SIG-M5 treated with dmso at 0.1 percent for 504 hours (cell line): ENCODE measurements around the gene SLC35D2.

ENCODE experiments used
- DNase-seq: peaks from one replicate; lab custom pipeline; 2025; ENCODE audit not compliant: unreplicated experiment; lab: John Stamatoyannopoulos, UW

Gene SLC35D2

GRCh38 chr9:96383165-96383942, at the start of gene SLC35D2:
Gene SLC35D2 (minus strand): TSS chr9:96383711. CDS start chr9:96383634, 77 bp downstream.
- DNase-seq, result no peak

DNA sequence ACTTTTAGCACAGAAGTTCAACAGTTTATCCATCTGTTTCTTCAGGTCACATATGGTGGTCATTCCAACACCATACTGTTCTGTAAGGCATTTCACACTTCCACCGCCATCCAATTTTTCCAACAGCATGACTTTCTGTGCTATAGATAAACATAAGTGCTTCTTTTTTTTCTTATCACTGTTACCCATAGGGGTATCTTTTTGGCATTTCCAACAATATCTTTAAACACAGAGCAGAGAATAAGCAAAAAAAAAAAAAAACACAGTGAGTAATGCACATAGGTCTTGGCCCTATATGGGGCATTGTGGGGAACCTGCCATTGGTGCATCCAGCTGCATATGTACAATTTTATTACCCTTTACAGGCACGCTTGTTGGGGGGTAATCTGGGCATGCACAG, 46.9 kb upstream of the SLC35D2 start:
- DNase-seq, result no peak

GRCh38 chr9:96429732-96430131, 46.2 kb upstream of the SLC35D2 start:
- DNase-seq, result no peak

GRCh38 chr9:96425500-96426169, 42.1 kb upstream of the SLC35D2 start:
- DNase-seq, result no peak

DNA sequence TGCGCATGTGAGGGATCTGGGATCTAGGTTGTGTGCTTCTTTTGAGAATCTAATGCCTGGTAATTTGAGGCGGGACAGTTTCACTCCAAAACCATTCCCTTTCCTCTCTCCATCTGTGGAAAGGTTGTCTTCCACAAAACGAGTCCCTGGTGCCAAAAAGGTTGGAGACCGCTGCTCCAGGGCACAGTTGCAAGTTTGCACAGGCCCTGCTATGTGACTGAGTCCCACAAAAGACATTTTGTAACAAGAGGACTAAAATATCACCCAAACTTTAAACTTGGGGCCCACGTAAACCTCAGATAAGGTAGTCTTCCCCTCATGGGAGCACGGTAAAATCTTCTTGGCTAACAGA, 40.5 kb upstream of the SLC35D2 start:
- DNase-seq, result no peak

DNA sequence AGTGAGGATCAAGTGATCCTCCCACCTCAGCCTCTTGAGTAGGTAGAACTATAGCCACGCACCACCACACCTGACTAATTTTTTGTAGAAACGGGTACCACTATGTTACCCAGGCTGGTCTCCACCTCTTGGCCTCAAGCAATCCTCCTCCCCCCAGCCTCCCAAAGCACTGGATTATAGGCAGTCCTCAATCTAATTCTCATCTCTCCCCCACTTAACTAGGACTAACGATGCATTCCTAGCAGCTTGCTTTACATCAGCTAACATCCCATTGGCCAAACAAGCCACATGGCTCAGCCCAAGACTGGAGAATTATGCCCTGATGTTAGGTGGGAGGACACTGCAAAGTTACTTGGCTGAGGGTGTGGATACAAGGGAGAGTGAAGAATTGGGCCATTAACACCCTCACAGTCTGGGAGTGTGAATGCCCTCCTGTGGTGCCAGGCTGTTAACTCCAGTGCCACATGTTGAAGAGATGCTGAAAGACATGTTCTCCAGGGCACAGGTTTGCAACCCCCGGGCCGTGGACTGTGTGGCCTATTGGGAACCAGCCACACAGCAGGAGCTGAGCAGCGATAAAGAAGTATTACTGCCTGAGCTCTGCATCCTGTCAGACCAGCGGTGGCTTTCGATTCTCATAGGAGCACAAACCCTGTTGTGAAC, 39.9 kb upstream of the SLC35D2 start:
- DNase-seq, result no peak

DNA sequence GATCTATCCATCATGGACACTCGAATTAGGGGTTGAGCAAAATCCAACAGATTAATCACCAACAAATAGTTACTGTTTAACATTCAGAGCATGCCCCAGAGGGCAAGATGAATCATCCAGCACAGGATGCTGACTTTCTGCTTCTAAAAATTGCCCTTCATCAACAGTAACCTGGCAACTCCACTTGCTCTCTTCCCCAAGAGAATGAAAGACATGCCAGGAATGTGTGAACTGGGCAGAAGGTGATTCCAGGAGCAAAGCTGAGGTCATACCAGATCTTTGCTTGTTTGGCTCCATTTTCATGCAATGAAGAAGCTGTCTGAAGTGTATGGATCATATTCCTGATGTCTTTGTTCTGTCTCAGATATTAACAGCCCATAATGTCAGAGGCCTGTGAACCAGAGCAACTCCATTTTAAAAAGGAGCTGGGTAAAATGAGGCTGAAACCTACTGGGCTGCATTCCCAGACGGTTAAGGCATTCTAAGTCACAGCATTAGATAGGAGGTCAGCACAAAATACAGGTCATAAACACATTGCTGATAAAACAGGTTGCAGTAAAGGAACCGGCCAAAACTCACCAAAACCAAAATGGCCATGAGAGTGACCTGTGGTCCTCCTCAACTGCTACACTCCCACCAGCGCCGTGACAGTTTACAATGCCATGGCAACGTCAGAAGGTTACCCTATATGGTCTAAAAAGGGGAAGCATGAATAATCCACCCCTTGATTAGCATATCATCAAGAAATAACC, 37.1 kb upstream of the SLC35D2 start:
- DNase-seq, result peak; percentile 89

DNA sequence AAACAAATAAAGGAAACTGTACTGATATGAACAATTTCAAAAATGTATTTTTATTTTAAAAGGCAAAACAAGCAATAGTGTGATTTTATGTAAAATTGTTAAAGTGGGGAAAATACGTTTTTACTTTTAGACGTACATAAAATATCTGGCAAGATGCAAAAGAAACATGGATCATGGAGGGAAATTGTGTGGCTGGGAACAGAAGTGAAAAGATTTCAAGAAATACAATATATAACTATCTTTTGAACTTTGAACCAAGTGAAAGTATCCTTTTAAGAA, 36.1 kb upstream of the SLC35D2 start:
- no peak for DNase-seq

GRCh38 chr9:96418920-96419690, 35.6 kb upstream of the SLC35D2 start:
- DNase-seq, result peak; percentile 75

GRCh38 chr9:96418083-96418919, 34.8 kb upstream of the SLC35D2 start, which contains the start of gene ZNF367:
Gene ZNF367 (minus strand): TSS chr9:96418370. CDS start chr9:96418032, 338 bp downstream.
- peak; percentile 95 for DNase-seq

GRCh38 chr9:96417661-96418082, 34.2 kb upstream of the SLC35D2 start:
- DNase-seq, result no peak

DNA sequence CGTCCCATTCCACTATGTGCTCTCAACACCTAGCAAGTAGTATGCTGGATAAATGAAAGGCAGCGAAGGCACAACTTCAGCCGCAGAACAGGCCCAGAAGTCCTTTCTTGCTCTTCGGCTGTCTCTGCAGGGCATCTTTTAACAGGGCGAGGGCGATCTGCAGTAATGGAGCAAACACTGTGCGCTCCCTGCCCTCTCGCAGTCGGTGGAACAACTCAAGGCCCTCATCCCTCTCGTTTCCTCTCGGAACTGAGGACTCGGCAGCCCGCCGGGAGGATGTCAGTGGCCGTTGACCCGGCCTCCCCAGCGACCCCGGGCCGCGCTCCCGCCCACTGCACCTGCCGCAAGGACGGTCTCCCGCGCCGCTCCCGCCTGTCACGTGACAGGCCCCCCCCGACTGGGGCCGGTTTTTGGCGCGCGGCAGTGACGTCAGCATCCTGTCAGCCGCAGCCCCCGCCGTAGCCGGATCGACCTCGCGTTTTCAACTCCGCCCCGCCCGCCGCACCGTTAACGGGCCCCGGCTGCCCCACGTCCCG, 33.6 kb upstream of the SLC35D2 start:
- peak; percentile 77 for DNase-seq

- peak; percentile 61 for DNase-seq
Observed at GRCh38 chr9:96413302-96414221, 30.1 kb upstream of the SLC35D2 start.

DNA sequence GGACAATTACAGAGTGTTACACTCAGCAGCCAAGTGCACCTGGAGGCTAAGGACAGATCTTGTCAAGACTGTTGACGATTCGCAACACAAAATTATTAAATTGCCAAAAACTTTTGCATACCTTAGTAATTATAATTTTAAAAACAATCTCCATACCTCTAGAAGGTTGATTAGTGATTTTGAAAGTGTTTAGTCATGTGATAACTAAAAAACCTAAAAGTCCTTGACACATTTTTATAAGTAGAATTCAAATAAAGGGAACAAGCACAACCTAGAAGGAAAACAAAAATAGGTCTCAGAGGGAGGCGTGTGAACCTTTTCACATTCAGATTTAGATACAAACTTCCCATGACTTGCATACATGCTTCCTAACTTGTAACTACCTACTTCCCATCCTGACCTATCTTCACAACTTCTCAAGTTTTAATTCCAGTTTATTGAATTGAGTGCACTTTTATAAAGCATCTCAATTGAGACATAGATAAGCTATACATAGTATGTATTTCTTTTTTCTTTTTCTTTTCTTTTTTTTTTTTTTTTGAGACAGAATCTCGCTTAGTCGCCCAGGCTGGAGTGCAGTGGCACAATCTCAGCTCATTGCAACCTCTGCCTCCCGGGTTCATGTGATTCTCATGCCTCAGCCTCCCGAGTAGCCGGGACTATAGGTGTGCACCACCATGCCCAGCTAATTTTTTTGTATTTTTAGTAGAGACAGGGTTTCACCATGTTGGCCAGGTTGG, 28.8 kb upstream of the SLC35D2 start:
- DNase-seq, result no peak

DNA sequence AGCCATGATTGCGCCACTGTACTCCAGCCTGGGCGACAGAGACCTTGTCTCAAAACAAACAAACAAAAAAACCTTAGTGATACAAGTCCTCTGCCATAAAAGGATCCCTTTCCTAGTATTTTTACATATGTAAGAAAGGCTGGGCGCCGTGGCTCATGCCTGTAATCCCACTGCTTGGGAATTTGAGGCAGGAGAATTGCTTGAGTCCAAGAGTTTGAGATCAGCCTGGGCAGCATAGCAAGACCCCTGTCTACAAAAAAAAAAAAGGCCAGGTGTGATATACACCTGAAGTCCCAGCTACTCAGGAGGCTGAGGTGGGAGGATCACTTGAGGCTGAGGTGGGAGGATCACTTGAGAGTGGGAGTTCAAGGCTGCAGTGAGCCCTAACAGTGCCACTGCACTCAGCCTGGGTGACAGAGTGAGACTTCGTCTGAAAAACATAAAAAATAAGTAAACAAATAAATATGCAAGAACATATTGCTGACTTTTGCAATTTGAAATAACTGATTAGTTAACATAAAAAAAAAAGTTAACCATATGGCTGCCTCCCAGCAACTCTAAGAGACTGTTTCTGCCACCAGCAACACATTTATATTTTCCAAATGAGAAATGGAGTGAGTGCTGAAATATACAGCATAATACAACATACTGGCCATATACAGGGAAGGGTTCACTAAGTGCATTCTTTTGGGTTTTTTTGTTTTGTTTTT, 27.8 kb upstream of the SLC35D2 start:
- no peak for DNase-seq

DNA sequence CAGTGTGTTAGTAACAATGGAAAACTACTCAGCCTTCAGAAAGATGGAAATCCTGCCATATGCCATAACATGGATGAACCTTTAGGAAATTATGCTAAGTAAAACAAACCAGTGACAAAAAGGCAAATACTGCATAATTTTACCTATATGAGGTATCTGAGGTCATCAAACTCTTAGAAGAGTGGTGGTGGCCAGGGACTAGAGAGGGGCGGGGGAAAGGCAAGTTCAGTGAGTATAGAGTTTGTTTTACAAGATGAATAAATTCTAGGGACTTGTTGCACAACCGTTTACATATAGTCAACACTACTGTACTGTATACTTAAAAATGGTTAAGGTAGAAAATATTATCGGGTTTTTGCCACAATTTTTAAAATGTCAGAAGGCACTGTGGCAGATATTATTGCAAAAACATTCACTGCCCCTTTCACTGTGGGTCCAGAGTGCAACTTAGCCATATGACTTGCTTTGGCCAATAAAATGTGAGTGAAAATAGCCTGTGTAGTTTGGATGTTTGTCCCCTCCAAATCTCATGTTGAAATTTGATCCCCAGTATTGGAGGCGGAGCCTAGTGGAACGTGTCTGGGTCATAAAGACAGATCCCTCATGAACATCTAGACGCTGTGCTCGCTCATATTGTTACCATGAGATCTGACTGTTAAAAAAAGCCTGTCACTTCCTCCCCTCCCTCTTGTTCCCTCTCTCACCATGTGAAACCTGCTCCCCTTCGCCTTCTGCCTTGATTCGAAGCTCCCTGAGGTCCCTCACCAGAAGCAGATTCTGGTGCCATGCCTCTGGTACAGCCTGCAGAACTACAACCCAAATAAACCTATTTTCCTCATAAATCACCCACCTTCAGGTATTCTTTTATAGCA, 25.1 kb upstream of the SLC35D2 start:
- no peak for DNase-seq
